HEK293 (cell line): ENCODE data around the gene SYTL2.

Experiments
- GLI4 ChIP-seq: fragments of 450-650 bp; formaldehyde crosslinking; IDR thresholded peaks from 2 replicates; pipeline ENCODE4 v1.5.1; 2016; ENCODE audit warnings: missing biosample characterization, missing genetic modification characterization
- PRDM10 ChIP-seq: fragments of 450-650 bp; formaldehyde crosslinking; IDR thresholded peaks from 2 replicates; pipeline ENCODE4 v1.5.1; 2016; ENCODE audit warnings: missing biosample characterization, missing genetic modification characterization
- TRIM28 ChIP-seq: IDR thresholded peaks from 2 replicates; pipeline ENCODE4 v1.6.1; 2011; ENCODE audit warnings: low read length, control low read depth, borderline replicate concordance
- TF ChIP-seq, protein P1 (sequence below): fragments of 450-650 bp; formaldehyde crosslinking; IDR thresholded peaks from 2 replicates; pipeline ENCODE4 v1.5.1; 2016; ENCODE audit warnings: missing biosample characterization, missing genetic modification characterization

DNA sequence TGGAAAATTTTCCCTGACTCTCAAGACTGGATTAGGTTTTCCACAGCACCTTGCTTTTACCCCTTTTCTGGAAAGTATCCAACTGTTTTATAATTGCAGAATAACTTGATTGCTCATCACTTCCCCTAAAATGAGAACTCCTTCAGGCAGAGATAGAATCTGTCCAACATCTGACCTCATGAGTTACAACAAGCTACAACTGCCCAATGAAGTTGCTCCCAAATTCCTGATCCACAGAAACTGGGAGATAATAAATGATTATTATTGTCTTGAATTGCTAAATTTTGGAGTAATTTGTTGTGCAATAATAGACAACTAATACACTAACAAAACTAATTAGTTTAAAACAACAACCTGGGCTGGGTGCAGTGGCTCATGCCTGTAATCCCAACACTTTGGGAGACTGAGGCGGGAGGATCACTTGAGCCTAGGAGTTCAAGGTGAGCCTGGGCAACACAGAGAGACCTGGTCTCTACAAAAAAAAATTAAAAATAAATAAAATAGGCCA lies 34.2 kb upstream of the SYTL2 start:
- TF ChIP-seq TRIM28 (no peak), GLI4 (tag by site-specific recombination) (no peak), PRDM10 (tag by site-specific recombination) (no peak)
- TF ChIP-seq, protein P1, sequence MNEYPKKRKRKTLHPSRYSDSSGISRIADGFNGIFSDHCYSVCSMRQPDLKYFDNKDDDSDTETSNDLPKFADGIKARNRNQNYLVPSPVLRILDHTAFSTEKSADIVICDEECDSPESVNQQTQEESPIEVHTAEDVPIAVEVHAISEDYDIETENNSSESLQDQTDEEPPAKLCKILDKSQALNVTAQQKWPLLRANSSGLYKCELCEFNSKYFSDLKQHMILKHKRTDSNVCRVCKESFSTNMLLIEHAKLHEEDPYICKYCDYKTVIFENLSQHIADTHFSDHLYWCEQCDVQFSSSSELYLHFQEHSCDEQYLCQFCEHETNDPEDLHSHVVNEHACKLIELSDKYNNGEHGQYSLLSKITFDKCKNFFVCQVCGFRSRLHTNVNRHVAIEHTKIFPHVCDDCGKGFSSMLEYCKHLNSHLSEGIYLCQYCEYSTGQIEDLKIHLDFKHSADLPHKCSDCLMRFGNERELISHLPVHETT (tag by site-specific recombination): no peak
